DMS 273 (cell line): ENCODE data around the gene OSBPL8.

Source experiments
- DNase-seq: peaks from one replicate; lab custom pipeline; 2025; ENCODE audit not compliant: unreplicated experiment; lab: John Stamatoyannopoulos, UW

Gene OSBPL8

GRCh38 chr12:76478045-76478444 is 81.5 kb downstream of the OSBPL8 start:
- DNase-seq, result no peak

GRCh38 chr12:76472862-76473261 is 86.7 kb downstream of the OSBPL8 start:
- peak; percentile 48 for DNase-seq

GRCh38 chr12:76471579-76471978 is 88.0 kb downstream of the OSBPL8 start:
- no peak for DNase-seq

- peak; percentile 3 for DNase-seq
These were observed 89.3 kb downstream of the OSBPL8 start for GRCh38 chr12:76470028-76470939.

- DNase-seq, result no peak
These were observed 94.9 kb downstream of the OSBPL8 start for GRCh38 chr12:76464631-76465166.

- DNase-seq, result no peak
These were observed 96.8 kb downstream of the OSBPL8 start for GRCh38 chr12:76462668-76463224.

GRCh38 chr12:76460807-76461206 is 98.8 kb downstream of the OSBPL8 start:
- no peak for DNase-seq

- DNase-seq, result no peak
These were observed 101.8 kb downstream of the OSBPL8 start for GRCh38 chr12:76457818-76458217.

GRCh38 chr12:76457010-76457409 is 102.6 kb downstream of the OSBPL8 start:
- no peak for DNase-seq

- peak; percentile 73 for DNase-seq
These were observed 103.8 kb downstream of the OSBPL8 start for GRCh38 chr12:76455582-76456345.

- no peak for DNase-seq
These were observed 108.0 kb downstream of the OSBPL8 start for GRCh38 chr12:76451528-76451927.

GRCh38 chr12:76450690-76451089 is 108.9 kb downstream of the OSBPL8 start:
- DNase-seq, result no peak

- no peak for DNase-seq
These were observed 109.6 kb downstream of the OSBPL8 start for GRCh38 chr12:76449993-76450392.

GRCh38 chr12:76449583-76449982 is 110.0 kb downstream of the OSBPL8 start:
- no peak for DNase-seq

GRCh38 chr12:76449016-76449415 is 110.6 kb downstream of the OSBPL8 start:
- no peak for DNase-seq

- DNase-seq, result no peak
These were observed 113.5 kb downstream of the OSBPL8 start for GRCh38 chr12:76446090-76446489.

GRCh38 chr12:76445462-76445861 is 114.1 kb downstream of the OSBPL8 start:
- DNase-seq, result no peak

- DNase-seq, result peak; percentile 1
These were observed 115.1 kb downstream of the OSBPL8 start for GRCh38 chr12:76444408-76444984.

- peak; percentile 73 for DNase-seq
These were observed 118.6 kb downstream of the OSBPL8 start for GRCh38 chr12:76441016-76441415.

GRCh38 chr12:76432733-76433132 is 126.8 kb downstream of the OSBPL8 start:
- DNase-seq, result no peak

- DNase-seq, result no peak
These were observed 131.5 kb downstream of the OSBPL8 start for GRCh38 chr12:76428117-76428516.
